HUES6 (cell line): ENCODE data around the gene FAM3A.

Source experiments
- H3K27ac ChIP-seq: 2 replicates; pipeline ENCODE4 v1.7.0; 2013; ENCODE audit warnings: low read depth, mild to moderate bottlenecking, low read length, inconsistent platforms
- H3K27me3 ChIP-seq: 2 replicates; pipeline ENCODE4 v1.6.1; 2013; ENCODE audit warnings: low read length; ENCODE audit not compliant: control insufficient read depth, insufficient read depth
- H3K36me3 ChIP-seq: 2 replicates; pipeline ENCODE4 v1.6.1; 2013; ENCODE audit warnings: low read length; ENCODE audit not compliant: control insufficient read depth, insufficient read depth
- H3K4me1 ChIP-seq: 2 replicates; pipeline ENCODE4 v1.6.1; 2013; ENCODE audit warnings: low read length; ENCODE audit not compliant: control insufficient read depth, insufficient read depth
- H3K4me3 ChIP-seq: 2 replicates; pipeline ENCODE4 v1.5.1; 2013; ENCODE audit warnings: low read depth, low read length
- H3K9ac ChIP-seq: one replicate; pipeline ENCODE4 v1.6.1; 2013; ENCODE audit warnings: mild to moderate bottlenecking, low read length
- H3K9me3 ChIP-seq: 2 replicates; pipeline ENCODE4 v1.6.1; 2013; ENCODE audit warnings: low read depth, low read length; ENCODE audit not compliant: control insufficient read depth, insufficient read depth

The FAM3A gene

DNA sequence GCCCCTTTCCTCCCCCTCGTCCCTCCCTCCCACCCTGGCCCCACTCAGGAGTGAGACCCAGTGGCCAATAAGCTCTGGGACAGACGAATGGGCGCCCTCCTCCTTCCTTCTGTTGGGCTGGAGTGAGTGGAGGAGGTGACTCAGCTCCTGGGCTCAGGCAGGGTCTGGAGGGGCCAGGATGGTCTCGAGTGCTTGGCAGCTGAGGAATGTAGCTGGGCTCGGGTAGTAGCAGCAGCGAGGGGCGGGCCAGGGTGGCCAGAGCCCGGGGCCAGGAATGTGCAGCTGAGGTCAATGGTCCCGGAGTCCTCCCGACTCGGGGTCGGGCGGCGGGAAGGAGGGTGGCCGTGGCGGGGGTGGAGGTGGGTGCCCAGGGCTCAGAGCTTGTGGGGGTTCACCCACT, 15.6 kb upstream of the FAM3A start:
- Histone ChIP-seq H3K9ac (peak overlapping the region; percentile 27), H3K4me3 (no peak overlapping the region), H3K27me3 (no peaks in the 10 kb centered on the region), H3K36me3 (peaks cover 47% of the 10 kb centered on the region), H3K27ac (no peak overlapping the region; the same call in 1 of the 2 replicates), H3K9me3 (peaks cover 31% of the 10 kb centered on the region; the same call in 1 of the 2 replicates), H3K4me1 (peaks cover 25% of the 10 kb centered on the region; the same call in 1 of the 2 replicates)

DNA sequence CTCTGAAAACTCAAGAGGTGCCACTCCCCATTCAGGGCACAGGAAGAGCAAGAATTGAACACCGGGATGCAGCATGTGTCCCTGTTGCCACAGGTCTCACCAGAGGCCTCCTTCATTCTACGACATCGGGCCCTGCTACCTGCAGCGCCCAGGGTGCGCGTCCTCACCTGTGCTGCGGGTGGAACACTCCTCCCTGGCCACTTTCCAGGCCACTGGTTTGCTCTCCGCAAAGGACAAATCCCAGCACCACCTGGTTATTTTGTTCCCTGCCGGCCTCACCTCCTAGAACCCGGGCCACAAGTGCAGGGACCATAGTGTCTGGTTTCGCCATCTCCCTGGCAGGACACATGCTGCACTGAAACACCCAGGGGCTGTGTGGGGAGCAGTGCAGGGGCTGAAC, 14.3 kb upstream of the FAM3A start:
- Histone ChIP-seq H3K36me3 (peaks cover 37% of the 10 kb centered on the region), H3K9ac (no peak overlapping the region), H3K4me1 (peaks cover 25% of the 10 kb centered on the region; the same call in 1 of the 2 replicates)

DNA sequence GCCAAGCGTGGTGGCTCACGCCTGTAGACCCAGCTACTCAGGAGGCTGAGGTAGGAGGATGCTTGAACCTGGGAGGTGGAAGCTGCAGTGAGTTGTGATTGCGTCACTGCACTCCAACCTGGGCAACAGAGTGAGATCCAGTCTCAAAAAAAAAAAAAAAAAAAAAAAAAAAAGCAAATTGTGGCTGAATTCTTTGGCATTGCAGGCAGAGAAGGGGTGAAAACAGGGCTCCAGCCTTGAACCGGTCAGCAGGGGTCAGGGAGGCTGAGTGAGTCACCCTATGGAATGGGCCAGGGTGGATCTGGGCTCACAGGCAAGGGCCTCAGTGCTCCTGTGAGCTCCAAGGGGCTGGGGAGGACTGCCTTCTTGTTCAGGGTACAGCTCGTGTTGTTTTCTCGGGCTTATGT, 13.2 kb upstream of the FAM3A start:
- Histone ChIP-seq H3K36me3 (peaks cover 29% of the 10 kb centered on the region), H3K4me3 (no peak overlapping the region), H3K9me3 (peaks cover 27% of the 10 kb centered on the region; the same call in 1 of the 2 replicates), H3K27ac (no peak overlapping the region), H3K9ac (no peak overlapping the region), H3K4me1 (peaks cover 23% of the 10 kb centered on the region; the same call in 1 of the 2 replicates), H3K27me3 (peaks cover 7% of the 10 kb centered on the region; the same call in 1 of the 2 replicates)

More for the DNA sequence above, 14.3 kb upstream of the FAM3A start:
- Histone ChIP-seq H3K27me3 (peaks cover 5% of the 10 kb centered on the region; the same call in 1 of the 2 replicates), H3K4me3 (no peak overlapping the region), H3K27ac (no peak overlapping the region), H3K9me3 (peaks cover 27% of the 10 kb centered on the region; the same call in 1 of the 2 replicates)

DNA sequence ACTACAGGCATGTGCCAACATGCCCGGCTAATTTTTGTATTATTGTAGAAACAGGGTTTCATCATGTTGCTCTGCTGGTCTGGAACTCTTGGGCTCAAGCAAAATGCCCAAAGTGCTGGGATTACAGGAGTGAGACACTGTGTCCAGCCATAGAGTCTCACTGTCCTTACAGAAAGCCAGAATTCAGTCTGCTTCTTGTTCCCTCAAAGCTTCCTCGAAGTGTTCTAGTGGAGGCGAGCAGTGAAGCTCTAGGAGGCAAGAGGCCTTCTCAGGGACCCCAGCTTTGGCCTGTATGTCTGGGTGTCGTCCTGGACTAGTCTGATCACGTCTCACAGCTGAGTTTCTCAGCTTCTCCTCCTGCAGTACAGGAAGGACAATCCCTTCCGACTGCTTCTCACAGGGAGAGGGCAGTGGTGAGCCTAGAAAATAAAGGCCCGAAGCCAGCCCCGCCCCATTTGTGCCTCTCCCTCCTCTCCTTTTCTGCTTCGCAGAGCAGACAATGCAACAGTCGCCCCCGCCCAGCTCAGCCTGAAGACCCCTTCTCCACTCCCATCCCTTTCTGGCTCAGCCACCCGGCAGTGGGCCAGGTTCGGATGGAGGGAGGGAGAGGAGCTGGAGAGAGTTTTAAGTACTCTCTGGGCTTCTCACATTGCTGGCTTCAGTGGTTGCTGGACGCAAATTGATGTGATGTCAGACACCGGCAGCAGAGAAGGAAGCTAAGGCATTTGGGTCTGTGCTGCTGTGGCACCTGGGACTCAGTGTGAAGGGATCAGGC, 11.1 kb upstream of the FAM3A start:
- H3K27ac ChIP-seq, result no peak overlapping the region
- H3K36me3 ChIP-seq, result peaks cover 8% of the 10 kb centered on the region
- H3K4me1 ChIP-seq, result peaks cover 18% of the 10 kb centered on the region; the same call in 1 of the 2 replicates
- peaks cover 7% of the 10 kb centered on the region; the same call in 1 of the 2 replicates for H3K27me3 ChIP-seq
- peak overlapping the region; percentile 43 for H3K4me3 ChIP-seq
- peaks cover 14% of the 10 kb centered on the region; the same call in 1 of the 2 replicates for H3K9me3 ChIP-seq
- peak overlapping the region; percentile 33 for H3K9ac ChIP-seq

DNA sequence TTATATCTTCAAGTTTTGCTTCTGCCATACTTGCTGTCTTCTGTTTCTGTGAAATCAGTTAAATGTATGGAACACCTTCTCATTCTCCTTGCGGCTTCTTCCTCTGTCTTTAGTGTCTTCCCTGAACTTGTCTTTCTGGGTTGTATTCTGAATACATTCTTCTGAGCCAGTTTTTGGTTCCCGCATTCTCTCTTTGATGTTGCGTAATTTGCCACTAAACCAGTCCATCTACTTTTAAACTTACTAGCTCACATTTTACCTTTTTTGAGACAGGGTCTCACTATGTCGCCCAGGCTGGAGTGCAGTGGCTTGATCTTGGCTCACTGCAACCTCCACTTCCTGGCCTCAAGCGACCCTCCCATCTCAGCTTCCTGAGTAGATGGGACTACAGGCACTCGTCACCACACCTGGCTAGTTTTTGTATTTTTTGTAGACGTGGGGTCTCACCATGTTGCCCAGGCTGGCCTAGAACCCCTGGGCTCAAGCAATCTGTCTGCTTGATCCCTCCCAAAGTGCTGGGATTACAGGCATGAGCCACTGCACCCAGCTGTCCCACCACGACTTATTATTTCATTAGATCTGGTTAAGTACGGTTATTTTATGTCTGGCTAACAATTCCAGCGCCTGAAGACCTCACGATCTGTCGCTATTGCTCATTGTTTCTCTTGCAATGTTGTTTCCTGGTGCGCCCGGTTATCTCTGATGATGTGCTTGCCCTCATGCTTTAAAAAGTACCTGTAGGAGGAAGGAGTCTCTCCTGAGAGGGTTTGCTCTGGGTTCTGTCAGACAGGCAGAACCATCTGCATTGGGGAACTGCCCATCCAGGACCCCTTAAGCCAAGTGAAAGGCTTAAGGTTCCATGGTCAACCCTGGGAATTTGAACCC, 9.8 kb upstream of the FAM3A start:
- Histone ChIP-seq H3K4me3 (no peak overlapping the region), H3K27me3 (peaks cover 7% of the 10 kb centered on the region; the same call in 1 of the 2 replicates), H3K27ac (no peak overlapping the region), H3K9me3 (peaks cover 10% of the 10 kb centered on the region; the same call in 1 of the 2 replicates), H3K36me3 (peaks cover 3% of the 10 kb centered on the region; the same call in 1 of the 2 replicates), H3K9ac (no peak overlapping the region), H3K4me1 (peaks cover 10% of the 10 kb centered on the region; the same call in 1 of the 2 replicates)

DNA sequence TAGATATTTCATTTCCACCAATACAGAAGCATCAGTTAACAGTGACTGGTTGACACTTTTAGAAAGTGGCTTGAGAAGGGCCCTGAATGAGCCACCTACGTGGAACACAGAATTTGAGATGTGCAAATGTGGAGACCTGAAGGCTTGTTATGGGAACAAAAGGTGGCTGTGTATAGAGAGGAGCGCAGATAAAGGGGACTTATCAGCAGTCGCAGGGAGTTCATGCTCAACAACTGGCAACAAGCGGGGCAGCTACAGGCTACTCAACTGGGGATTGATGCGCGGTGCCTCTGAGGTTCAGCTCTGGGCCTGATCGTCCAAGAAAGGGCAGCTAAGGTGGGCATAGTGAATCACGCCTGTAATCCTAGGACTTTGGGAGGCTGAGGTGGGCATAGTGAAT, 3.4 kb upstream of the FAM3A start:
- H3K27me3 ChIP-seq, result no peaks in the 10 kb centered on the region
- peaks cover 18% of the 10 kb centered on the region for H3K4me1 ChIP-seq
- H3K9ac ChIP-seq, result no peak overlapping the region
- peaks cover 3% of the 10 kb centered on the region; the same call in 1 of the 2 replicates for H3K9me3 ChIP-seq
- H3K4me3 ChIP-seq, result no peak overlapping the region
- no peak overlapping the region for H3K27ac ChIP-seq
- no peaks in the 10 kb centered on the region for H3K36me3 ChIP-seq

DNA sequence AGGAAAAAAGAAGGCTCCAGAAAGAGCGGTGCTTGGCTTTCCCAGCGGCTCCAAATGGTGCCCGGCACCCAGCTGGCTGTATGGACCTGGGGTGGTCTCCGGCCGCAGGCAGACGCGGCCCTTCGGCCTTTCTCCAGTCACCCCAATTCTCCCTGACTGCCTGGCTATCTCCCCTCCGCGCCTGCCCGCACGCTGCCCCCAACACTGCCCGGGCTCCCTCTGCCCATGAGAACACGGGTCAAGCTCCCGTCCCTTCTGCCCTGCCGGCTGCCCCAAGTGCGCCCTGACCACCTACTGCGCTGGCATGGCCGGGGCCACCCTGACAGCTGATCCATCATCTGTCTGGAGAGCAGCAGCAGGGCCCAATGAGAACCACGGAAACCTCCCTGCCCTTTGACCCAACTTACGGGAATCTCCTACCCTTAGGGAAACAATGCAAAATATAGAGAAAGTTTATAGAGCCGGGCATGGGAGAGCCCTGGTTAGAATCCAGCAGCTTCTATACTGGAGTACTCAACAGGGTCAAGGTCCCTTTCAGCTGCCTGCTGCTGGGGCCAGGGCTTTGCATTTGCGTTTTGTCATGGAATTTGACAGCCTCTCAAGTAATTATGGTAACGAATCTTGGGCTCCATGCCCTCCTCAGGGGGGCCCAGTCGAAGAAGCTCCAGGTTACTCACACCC, 1.2 kb upstream of the FAM3A start:
- Histone ChIP-seq H3K4me3 (peak overlapping the region; percentile 64), H3K27ac (peak overlapping the region; percentile 68; the same call in 1 of the 2 replicates), H3K9me3 (peaks cover 3% of the 10 kb centered on the region; the same call in 1 of the 2 replicates), H3K27me3 (no peaks in the 10 kb centered on the region), H3K4me1 (peaks cover 18% of the 10 kb centered on the region), H3K9ac (peak overlapping the region; percentile 76), H3K36me3 (no peaks in the 10 kb centered on the region)

DNA sequence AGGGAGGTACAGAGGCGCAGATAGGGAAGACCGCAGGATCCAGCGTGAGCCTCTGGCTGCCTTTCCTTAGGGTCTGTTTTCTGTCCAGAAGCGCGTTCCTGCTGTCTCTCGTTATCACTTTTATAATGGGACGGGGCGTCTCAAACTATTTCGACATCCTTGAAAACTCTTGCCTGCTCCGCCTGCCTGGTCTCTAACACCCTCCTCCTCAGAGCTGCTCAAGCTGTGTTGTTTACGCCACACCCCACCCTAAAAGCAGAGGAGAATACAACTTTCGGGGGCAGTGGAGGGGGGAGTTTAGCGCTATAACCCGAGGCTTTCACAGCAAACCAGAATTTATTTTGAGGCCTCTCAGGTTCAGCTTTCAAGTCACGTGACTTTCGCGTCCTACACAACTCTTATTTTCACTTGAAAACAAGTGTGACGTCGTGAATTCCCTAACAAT, 646 bp upstream of the FAM3A start:
- peak overlapping the region; percentile 76 for H3K9ac ChIP-seq
- H3K27ac ChIP-seq, result peak overlapping the region; percentile 68; the same call in 1 of the 2 replicates
- no peaks in the 10 kb centered on the region for H3K27me3 ChIP-seq
- H3K4me3 ChIP-seq, result peak overlapping the region; percentile 64
- no peaks in the 10 kb centered on the region for H3K36me3 ChIP-seq
- peaks cover 18% of the 10 kb centered on the region for H3K4me1 ChIP-seq
- H3K9me3 ChIP-seq, result peaks cover 5% of the 10 kb centered on the region; the same call in 1 of the 2 replicates

DNA sequence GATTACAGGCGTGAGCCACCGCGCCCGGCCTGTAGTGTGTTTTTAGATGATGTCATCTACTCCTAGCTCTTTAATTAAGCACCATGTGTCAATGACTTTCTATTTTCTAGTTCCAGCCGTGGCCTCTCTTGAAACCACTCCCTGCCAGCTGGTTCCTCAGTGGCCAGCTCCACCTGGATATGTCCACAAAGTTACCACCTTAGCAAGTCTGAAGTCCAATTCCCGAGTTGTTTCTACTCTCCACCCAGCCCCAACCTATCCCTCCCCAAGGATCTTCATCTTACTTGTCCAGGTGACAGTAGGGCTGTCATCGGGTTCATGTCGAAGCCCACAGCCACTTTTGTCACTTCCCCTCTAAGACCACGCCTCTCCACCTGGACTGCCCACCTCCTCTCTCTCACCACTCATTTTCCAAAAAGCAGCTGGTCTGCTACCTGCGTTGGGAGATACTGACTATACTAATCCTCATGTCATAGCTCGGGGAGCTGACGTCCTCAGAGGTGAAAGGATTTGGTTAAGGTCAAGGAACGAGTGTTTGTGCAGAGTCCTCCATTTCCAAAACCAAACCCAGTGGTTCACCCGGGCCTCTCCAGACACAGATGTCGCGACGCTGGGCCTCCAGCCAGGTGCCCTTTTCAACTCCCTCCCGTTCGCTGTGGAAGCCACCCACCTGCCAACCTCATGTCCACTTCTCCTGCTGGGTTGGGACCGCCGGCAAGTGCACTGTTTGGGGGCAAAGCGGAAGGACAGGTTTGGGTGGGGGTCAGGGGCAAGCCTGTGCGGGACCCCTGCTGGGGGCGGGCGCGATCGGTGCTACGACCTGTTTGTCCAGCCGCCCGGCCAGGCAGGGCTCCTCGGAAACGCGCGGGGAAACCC, 704 bp downstream of the FAM3A start:
- Histone ChIP-seq H3K36me3 (no peaks in the 10 kb centered on the region; the same call in 1 of the 2 replicates), H3K9ac (peak overlapping the region; percentile 79), H3K4me1 (peaks cover 18% of the 10 kb centered on the region), H3K27ac (peak overlapping the region; percentile 88; the same call in 1 of the 2 replicates), H3K9me3 (peaks cover 6% of the 10 kb centered on the region; the same call in 1 of the 2 replicates), H3K4me3 (peak overlapping the region; percentile 88), H3K27me3 (no peaks in the 10 kb centered on the region)
